22Rv1 (cell line): ENCODE data around the gene TIMM17A.
A peak's percentile ranks its signal among the peaks of the same experiment; 100 is the strongest.

ENCODE experiments used
- H3K27ac ChIP-seq: fragments of 450-650 bp; 2 replicates; pipeline ENCODE4 v1.5.1; 2017
- ZFX ChIP-seq: fragments of 450-650 bp; IDR thresholded peaks from 2 replicates; pipeline ENCODE4 v1.6.1; 2017; ENCODE audit warnings: antibody characterized with exemption, borderline replicate concordance
- TF ChIP-seq, protein P1 (sequence below): fragments of 450-650 bp; IDR thresholded peaks from 2 replicates; pipeline ENCODE4 v1.5.1; 2017; ENCODE audit warnings: mild to moderate bottlenecking

TIMM17A gene

DNA sequence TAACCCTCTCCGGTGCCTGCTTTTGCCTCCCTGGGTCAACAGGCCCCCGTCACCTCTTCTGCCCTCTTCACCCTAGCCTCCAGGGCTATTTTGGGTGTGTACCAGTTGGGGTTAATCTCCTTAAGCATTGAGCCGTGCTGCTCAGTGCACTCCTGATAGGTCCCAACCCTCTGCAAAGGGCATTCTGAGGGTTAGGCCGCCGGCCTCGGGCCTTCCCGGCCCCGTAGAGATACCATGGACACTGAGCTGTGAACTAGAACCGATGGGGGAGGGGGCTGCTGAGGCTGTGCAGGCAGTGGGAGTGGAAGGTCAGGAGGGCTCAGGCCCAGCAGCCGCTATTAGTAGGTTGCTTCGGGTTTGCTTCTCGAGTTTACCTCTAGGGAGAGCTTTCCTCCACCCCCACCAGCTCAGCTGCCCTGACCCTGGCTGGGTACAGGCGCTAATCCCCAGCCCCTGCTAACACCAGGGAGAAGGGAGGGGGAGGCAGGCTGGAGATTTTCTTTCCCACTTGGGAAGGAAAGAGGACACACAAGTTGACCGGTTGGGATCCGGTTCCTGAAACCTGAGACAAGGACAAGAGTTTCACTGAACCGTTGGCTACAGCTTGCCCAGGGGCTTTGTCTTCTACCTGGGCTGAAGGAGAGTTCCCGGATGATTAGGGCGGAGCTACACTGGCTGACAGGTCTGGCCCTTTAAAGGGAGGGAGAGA is 13.7 kb upstream of the TIMM17A start:
- no peak for TF ChIP-seq ZFX
- no peak overlapping the region for H3K27ac ChIP-seq

DNA sequence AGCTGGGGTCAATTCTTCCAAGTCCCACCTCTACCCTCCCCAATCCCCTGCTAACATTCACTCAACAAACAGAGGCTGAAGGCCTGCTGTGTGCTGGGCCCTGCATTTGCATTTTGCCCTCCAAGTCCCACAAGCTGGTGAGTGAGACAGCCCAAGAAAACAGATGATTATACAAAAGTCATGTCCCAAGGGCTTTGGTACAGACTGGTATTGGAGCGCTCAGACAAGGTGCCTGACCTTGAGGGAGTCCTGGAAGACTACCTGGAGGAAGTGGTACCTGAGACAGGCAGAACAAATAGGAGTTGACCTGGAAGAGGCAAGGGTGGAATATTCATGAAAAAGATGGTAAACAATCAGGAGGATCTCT is 13.2 kb upstream of the TIMM17A start:
- no peak overlapping the region for H3K27ac ChIP-seq
- TF ChIP-seq, protein P1, sequence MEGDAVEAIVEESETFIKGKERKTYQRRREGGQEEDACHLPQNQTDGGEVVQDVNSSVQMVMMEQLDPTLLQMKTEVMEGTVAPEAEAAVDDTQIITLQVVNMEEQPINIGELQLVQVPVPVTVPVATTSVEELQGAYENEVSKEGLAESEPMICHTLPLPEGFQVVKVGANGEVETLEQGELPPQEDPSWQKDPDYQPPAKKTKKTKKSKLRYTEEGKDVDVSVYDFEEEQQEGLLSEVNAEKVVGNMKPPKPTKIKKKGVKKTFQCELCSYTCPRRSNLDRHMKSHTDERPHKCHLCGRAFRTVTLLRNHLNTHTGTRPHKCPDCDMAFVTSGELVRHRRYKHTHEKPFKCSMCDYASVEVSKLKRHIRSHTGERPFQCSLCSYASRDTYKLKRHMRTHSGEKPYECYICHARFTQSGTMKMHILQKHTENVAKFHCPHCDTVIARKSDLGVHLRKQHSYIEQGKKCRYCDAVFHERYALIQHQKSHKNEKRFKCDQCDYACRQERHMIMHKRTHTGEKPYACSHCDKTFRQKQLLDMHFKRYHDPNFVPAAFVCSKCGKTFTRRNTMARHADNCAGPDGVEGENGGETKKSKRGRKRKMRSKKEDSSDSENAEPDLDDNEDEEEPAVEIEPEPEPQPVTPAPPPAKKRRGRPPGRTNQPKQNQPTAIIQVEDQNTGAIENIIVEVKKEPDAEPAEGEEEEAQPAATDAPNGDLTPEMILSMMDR, result no peak
- no peak for TF ChIP-seq ZFX

- TF ChIP-seq ZFX, result no peak
- TF ChIP-seq, protein P1, result no peak
- no peak overlapping the region for H3K27ac ChIP-seq
Measured at GRCh38 chr1:201944002-201944401, 11.3 kb upstream of the TIMM17A start.

DNA sequence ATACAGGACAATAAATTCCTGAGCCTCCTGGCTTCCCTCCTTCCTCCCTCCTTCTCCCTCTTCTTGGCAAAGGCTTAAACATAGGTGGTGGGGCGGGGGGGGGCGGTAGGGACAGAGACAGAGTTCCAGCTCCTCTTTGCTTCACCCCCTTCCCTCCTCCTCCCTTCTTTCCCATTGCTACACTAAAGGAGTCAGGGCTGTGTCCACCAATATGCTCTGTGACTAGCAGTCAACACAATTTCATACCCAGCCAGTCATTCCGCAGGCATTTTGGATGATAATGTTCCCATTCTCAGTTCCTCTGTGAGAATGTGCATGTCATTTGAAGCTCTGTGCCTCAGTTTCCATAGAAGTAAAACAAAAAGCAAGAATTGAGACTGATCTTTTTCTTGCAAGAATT is 10.7 kb upstream of the TIMM17A start:
- TF ChIP-seq, protein P1, result no peak
- no peak for TF ChIP-seq ZFX
- H3K27ac ChIP-seq, result no peak overlapping the region

GRCh38 chr1:201945157-201945556 is 10.1 kb upstream of the TIMM17A start:
- TF ChIP-seq, protein P1, result peak; percentile 74
- TF ChIP-seq ZFX, result no peak
- H3K27ac ChIP-seq, result no peak overlapping the region

- TF ChIP-seq, protein P1, result no peak
- TF ChIP-seq ZFX, result no peak
- H3K27ac ChIP-seq, result no peak overlapping the region
Measured at GRCh38 chr1:201945863-201946223, 9.5 kb upstream of the TIMM17A start.

DNA sequence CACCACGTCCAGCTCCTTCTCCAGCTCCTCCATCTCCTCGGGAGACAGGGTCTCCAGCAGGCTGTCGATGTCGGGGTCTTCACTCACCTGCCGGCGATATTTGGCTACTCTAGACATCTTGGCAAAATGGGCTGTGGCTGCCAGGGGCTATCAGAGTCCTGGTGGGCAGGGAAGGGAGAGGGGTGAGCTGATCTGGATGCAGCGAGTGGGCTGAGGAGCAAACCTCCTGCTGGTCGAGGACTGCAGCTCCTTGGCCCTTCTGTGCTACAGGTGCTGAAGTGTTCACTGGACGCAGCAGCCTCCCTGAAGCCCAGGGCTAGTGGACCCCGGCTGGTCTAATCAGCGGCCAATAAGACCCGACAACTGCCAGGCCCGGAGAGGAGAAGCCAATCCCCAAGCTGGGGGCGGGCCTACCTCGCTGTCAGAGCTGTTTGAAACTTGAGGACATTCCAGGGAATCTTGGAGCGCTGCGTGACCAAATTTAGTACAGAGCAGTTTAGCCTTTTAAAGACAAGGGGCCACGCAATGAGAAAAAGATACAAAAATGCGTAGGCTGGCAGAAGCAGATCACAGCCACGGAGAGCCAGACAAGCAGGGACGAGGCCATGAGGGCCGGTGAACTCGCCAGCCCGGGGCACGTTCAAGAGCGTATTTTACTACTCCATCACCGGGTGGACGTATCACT is 8.9 kb upstream of the TIMM17A start, which contains the start of gene LMOD1:
TSS of gene LMOD1 (minus strand) at position 325 of the 685 bp plus-strand sequence. CDS start at position 117, 208 bp downstream.
- TF ChIP-seq, protein P1, result 0 out of 2 replicates have a peak, but pooled peaks have one; percentile 1
- TF ChIP-seq ZFX, result no peak
- no peak within 1 kb of the TSS for H3K27ac ChIP-seq
